ENCODE data around the gene TSTD1. TPM values are rescaled to one million over a fixed set of nuclear protein-coding genes. Genes with fewer than 3 reads are reported as not detected.

TSTD1 gene
- total and polyA plus RNA-seq, 10 of the 15 experiments (the other 5 are each of a cell fraction or from before 2014, with no cell fraction given), result 33.3 to 145 (median 89.4) TPM

DNA sequence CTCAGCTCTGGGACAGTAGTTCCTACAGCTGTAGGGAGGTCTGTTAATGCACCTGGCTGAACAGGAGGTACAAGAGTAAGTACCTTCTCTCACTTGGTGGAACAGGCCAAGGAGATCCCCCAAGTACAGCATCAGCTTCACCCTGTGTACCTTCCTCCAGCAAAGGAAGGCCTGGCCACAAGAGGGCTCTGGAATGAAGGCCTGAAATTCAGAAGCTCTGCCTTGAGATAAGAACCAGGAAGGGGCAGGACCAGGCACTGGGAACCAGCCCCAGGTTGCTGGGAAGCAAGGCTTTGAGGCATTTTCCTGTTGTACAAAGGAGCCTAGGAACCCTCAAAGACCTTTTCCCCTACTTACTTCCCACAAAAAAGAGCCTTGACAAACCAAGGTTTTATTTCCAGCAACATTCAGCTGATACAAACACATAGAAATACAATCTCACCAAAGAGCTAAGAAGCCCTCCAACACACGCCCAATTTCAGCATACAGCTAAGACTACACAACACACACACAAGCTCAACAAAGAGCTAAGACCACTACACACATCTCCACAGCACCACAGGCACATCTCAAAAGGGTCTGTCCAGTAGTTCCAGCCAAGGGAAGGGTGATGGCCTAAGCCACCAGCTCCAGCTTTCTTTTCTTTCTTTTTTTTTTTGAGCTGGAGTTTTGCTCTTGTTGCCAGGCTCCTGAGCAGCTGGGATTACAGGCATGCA is 41.3 kb downstream of the TSTD1 start:
- TF ChIP-seq, protein P1, sequence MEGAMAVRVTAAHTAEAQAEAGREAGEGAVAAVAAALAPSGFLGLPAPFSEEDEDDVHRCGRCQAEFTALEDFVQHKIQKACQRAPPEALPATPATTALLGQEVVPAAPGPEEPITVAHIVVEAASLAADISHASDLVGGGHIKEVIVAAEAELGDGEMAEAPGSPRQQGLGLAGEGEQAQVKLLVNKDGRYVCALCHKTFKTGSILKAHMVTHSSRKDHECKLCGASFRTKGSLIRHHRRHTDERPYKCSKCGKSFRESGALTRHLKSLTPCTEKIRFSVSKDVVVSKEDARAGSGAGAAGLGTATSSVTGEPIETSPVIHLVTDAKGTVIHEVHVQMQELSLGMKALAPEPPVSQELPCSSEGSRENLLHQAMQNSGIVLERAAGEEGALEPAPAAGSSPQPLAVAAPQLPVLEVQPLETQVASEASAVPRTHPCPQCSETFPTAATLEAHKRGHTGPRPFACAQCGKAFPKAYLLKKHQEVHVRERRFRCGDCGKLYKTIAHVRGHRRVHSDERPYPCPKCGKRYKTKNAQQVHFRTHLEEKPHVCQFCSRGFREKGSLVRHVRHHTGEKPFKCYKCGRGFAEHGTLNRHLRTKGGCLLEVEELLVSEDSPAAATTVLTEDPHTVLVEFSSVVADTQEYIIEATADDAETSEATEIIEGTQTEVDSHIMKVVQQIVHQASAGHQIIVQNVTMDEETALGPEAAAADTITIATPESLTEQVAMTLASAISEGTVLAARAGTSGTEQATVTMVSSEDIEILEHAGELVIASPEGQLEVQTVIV (IDR thresholded peaks at IDR 0.05; ENCODE audit: borderline replicate concordance, partially characterized antibody), result no peak
- TF ChIP-seq RAD21 (IDR thresholded peaks at IDR 0.05; ENCODE audit: insufficient read depth, low read depth, low read length) (peak; percentile 85), SMARCA5 (IDR thresholded peaks at IDR 0.05) (0 out of 2 replicates have a peak, but pooled peaks have one; percentile 44), CBX5 (IDR thresholded peaks at IDR 0.05; ENCODE audit: low read depth) (0 out of 2 replicates have a peak, but pooled peaks have one; percentile 45), IKZF1 (conservative IDR thresholded peaks at IDR 0.05) (0 out of 2 replicates have a peak, but pooled peaks have one; percentile 22), CREB1 (IDR thresholded peaks at IDR 0.05; ENCODE audit: low read depth) (no peak), YY1 (IDR thresholded peaks at IDR 0.05; ENCODE audit: low read depth, low read length) (peak; percentile 58; the same call in 1 of the 2 replicates), IKZF2 (IDR thresholded peaks at IDR 0.05) (peak in 1 of 2 experiments; percentile 34; a peak in 1 of 4 replicates), EGR1 (IDR thresholded peaks at IDR 0.05; ENCODE audit: borderline replicate concordance in 1 of 2, low read depth in 2 of 2, low read length in 2 of 2) (no peak), CBFB (IDR thresholded peaks at IDR 0.05; ENCODE audit: low read depth) (no peak), RUNX3 (IDR thresholded peaks at IDR 0.05; ENCODE audit: low read length) (peak; percentile 26; the same call in 1 of the 2 replicates), SMAD5 (IDR thresholded peaks at IDR 0.05; ENCODE audit: low read depth) (no peak), SMC3 (IDR thresholded peaks at IDR 0.05; ENCODE audit: borderline replicate concordance, low read length) (peak; percentile 71; the same call in 1 of the 2 replicates)
- TF ChIP-seq, protein P2, sequence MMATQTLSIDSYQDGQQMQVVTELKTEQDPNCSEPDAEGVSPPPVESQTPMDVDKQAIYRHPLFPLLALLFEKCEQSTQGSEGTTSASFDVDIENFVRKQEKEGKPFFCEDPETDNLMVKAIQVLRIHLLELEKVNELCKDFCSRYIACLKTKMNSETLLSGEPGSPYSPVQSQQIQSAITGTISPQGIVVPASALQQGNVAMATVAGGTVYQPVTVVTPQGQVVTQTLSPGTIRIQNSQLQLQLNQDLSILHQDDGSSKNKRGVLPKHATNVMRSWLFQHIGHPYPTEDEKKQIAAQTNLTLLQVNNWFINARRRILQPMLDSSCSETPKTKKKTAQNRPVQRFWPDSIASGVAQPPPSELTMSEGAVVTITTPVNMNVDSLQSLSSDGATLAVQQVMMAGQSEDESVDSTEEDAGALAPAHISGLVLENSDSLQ (IDR thresholded peaks at IDR 0.05), result no peak
- TF ChIP-seq, protein P3, sequence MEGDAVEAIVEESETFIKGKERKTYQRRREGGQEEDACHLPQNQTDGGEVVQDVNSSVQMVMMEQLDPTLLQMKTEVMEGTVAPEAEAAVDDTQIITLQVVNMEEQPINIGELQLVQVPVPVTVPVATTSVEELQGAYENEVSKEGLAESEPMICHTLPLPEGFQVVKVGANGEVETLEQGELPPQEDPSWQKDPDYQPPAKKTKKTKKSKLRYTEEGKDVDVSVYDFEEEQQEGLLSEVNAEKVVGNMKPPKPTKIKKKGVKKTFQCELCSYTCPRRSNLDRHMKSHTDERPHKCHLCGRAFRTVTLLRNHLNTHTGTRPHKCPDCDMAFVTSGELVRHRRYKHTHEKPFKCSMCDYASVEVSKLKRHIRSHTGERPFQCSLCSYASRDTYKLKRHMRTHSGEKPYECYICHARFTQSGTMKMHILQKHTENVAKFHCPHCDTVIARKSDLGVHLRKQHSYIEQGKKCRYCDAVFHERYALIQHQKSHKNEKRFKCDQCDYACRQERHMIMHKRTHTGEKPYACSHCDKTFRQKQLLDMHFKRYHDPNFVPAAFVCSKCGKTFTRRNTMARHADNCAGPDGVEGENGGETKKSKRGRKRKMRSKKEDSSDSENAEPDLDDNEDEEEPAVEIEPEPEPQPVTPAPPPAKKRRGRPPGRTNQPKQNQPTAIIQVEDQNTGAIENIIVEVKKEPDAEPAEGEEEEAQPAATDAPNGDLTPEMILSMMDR (IDR thresholded peaks at IDR 0.05 in 2 of 3, conservative IDR thresholded peaks at IDR 0.05 in 1 of 3; ENCODE audit: control insufficient read depth in 2 of 3, extremely low read depth in 1 of 3, insufficient read depth in 1 of 3, low read depth in 3 of 3, low read length in 3 of 3), result peak; percentile 65 to 80 (median 72)
- Histone ChIP-seq H3K4me1 (ENCODE audit: control insufficient read depth, insufficient read depth, low read length) (peaks cover 3% of the 10 kb centered on the region; the same call in 1 of the 2 replicates), H2AFZ (ENCODE audit: control insufficient read depth, low read depth, low read length) (no peak overlapping the region), H3K9ac (ENCODE audit: control insufficient read depth, insufficient read depth, low read length) (no peak overlapping the region), H3K4me2 (ENCODE audit: control insufficient read depth, insufficient read depth) (no peak overlapping the region), H3K9me3 (replicated peaks; ENCODE audit: control insufficient read depth, insufficient read depth, low read length) (no peaks in the 10 kb centered on the region), H3K79me2 (ENCODE audit: control insufficient read depth, insufficient read depth, low read length) (no peaks in the 10 kb centered on the region), H3K27me3 (replicated peaks in 1 of 2; ENCODE audit: control insufficient read depth in 2 of 2, insufficient read depth in 2 of 2, low read length in 1 of 2) (no peaks in the 10 kb centered on the region), H4K20me1 (ENCODE audit: control insufficient read depth, insufficient read depth) (no peaks in the 10 kb centered on the region), H3K4me3 (no peak overlapping the region), H3K27ac (ENCODE audit: control insufficient read depth, insufficient read depth) (peak overlapping the region; percentile 33; the same call in 1 of the 2 replicates), H3K36me3 (ENCODE audit: control insufficient read depth in 2 of 2, insufficient read depth in 2 of 2, low read length in 1 of 2) (peaks cover 5 to 17% of the 10 kb centered on the region in 2 experiments; a peak in 3 of 4 replicates)
- in situ Hi-C loops (cut with MboI) (no loop called here), intact Hi-C loops (cut with micrococcal nuclease; ENCODE audit: unreplicated experiment) (loop anchor here (1.0 kb wide), 2 partner anchors 100 to 142 kb away; no protein-coding TSS in a partner anchor)
- WGBS (ENCODE audit: insufficient coverage, insufficient replicate concordance, low lambda C conversion rate, missing lambda C conversion rate), result 0% methylated on average over 1 of the region's 1 CpG
- ChIA-PET SMC1A (ENCODE audit: uncharacterized antibody, unreplicated experiment) (interaction anchor here (0.6 to 4.7 kb wide), 32 partner anchors 9 to 743 kb away, joined by 3 to 70 read pairs (median 4); partner anchors contain the start of genes ARHGAP30, DEDD, F11R and ITLN2), CTCF (interaction anchor here (0.6 to 9.7 kb wide), 40 partner anchors 9 to 384 kb away, joined by 3 to 147 read pairs (median 5); partner anchors contain the start of genes ARHGAP30, B4GALT3, DEDD and F11R), POLR2A (interaction anchor here (0.6 to 1.7 kb wide), 12 partner anchors 10 to 100 kb away, joined by 3 to 13 read pairs (median 4); partner anchors contain the start of genes ARHGAP30, KLHDC9 and TSTD1), RAD21 (ENCODE audit: unreplicated experiment) (interaction anchor here (0.8 to 2.5 kb wide), 28 partner anchors 8 to 319 kb away, joined by 3 to 42 read pairs (median 5); partner anchors contain the start of genes ARHGAP30, DEDD, F11R and KLHDC9)
- DNase-seq (ENCODE audit: low read depth, low spot score) (no peak), FAIRE-seq (peak; percentile 83), ATAC-seq (peak; percentile 93)
- BruUV-seq (replicated peaks), result no TSS peak
